MM.1S (cell line): ENCODE measurements around the gene CD96.

ENCODE experiments used
- EZH2phosphoT487 ChIP-seq: fragments of 300-600 bp; sonication (generic); IDR thresholded peaks from 2 replicates; pipeline ENCODE4 v1.6.1; 2018; ENCODE audit warnings: antibody characterized with exemption, low read length
- TF ChIP-seq, protein P1 (sequence below): fragments of 300-600 bp; sonication (generic); IDR thresholded peaks from 2 replicates; pipeline ENCODE4 v1.5.1; 2016; ENCODE audit warnings: antibody characterized with exemption, low read length, mixed read lengths

DNA sequence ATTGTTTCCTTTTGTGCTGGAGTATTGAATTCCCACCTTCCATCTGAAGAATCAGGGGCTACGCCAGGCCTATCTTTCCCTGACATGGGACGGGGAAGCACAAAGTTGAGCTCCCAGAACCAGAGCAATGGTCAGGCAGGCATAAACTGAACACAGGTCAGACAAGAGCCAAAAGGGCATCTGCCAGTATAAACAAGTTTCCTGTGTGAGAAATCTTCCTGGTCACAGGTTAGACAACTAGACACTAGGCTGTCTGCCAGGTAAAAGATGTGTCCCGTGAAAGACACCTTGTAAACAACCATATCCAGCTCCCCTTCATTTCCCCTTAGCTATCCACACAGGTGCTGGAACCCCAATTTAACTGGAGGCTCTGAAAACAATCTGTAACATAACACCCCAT is 44.0 kb upstream of the CD96 start:
- TF ChIP-seq, protein P1, sequence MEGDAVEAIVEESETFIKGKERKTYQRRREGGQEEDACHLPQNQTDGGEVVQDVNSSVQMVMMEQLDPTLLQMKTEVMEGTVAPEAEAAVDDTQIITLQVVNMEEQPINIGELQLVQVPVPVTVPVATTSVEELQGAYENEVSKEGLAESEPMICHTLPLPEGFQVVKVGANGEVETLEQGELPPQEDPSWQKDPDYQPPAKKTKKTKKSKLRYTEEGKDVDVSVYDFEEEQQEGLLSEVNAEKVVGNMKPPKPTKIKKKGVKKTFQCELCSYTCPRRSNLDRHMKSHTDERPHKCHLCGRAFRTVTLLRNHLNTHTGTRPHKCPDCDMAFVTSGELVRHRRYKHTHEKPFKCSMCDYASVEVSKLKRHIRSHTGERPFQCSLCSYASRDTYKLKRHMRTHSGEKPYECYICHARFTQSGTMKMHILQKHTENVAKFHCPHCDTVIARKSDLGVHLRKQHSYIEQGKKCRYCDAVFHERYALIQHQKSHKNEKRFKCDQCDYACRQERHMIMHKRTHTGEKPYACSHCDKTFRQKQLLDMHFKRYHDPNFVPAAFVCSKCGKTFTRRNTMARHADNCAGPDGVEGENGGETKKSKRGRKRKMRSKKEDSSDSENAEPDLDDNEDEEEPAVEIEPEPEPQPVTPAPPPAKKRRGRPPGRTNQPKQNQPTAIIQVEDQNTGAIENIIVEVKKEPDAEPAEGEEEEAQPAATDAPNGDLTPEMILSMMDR: no peak
- TF ChIP-seq EZH2phosphoT487: no peak
